HG02588 (cell line): ENCODE results near the gene PROB1.
A peak's percentile ranks its signal among the peaks of the same experiment; 100 is the strongest.
"Not testable (repeated sequence)": the region's sequence is repeated elsewhere in the genome, so short reads cannot be mapped to it uniquely, and the experiment has no call there.

Experiments
- ATAC-seq: cut with Tn5 transposase; IDR thresholded peaks from one replicate; pipeline ENCODE4 v1.9.1; 2021; ENCODE audit warnings: mild to moderate bottlenecking, moderate library complexity; ENCODE audit not compliant: unreplicated experiment

PROB1 gene

DNA sequence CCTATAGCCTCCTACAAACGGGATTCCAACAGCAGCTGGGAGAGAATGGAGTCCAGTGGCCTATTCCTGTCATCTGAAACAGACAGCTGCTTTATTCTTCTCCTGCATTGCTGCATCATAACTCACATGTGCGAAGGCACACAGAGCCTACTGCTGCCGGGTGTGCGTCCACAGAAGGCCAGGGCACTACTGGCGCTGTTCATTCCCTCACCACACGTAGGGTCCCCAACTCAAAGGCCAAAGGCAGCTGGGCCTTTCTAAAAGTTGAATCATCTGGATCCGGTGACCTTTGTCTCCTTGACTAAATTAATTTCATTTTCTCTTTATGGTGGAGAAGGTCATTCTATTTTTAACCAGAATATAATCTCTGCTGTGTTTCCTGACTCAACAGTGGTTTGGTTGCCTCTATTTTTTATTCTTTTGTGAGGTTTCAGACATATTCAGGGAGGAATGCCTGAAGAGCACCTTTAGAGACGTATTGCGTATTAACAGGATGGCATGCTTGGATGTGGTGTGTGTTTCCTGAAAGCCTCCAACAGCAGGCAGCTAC, 19.8 kb upstream of the PROB1 start:
- ATAC-seq, result no peak

DNA sequence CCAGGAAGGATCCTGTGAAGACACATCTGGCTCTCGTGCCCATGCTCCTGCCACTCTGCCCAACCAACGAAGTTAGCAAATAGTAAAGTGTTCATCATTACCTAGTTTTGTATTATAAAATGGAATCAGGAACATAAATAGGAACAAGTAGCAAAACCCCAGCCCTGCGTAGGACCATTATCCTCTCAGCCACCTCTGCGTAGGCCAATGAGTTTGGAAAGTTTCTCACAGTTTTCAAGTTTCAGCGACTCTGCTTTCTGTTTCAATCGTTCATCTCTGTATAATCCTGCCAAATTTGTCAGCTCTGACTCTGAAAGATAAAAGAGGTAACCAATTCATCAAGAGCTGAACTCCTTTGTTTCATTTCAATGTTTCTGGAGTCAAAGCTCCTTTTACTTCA, 19.1 kb upstream of the PROB1 start:
- no peak for ATAC-seq

DNA sequence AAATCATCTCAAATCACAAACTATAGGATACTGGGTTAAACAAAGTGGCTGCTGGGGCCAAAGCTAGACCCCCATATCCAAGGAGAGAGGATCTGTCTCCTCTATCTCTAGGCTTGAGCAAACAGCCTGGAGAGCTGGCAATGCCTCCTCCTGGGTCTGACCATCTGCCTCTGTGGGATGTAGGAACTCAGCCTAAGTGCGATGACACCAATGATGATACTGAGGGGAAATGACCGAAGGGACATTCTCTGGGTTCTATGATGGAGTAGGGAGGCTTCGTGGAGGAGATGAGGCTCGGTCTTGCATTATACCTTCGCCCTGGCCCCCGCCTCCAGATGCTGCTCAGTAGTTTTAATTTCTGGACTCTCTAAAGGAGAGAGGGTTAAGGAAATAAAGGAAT, 18.2 kb upstream of the PROB1 start:
- ATAC-seq, result no peak

DNA sequence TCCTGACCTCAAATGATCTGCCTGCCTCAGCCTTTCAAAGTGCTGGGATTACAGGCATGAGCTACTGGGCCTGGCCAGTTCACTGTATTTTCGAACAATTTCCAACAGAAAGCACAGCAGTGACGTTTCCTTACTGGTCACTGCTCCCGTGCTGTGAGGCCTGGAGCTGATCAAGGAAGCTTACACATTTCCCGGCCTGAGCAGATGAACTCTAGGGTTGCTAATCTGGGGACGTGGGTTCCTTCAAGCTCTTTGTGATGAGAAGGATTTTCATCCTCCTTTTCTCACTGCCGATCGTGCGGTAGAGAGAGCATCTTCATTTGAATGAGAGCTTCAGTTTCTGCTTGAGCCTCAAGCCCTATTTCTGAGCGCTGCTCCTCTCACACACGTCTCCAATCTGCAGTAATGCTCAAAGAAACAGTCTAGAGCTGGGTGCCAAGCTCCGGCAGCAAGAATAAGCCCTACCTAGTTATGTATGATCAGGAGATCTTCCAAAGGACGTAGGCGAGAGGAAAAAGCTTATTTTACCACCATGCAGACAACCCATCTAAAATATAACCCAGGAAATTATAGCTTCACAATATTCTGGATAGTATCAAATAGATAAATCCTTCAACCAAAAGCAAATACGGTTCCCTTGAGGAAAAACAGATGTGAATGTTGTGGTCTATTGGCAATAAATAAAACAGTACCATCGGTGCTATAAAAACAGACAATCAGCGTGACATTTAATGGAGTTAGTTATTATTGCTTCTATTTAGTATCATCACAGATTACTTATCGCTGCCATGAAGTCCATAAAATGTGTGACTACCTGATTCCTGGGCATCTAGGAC, 16.3 kb upstream of the PROB1 start:
- no peak for ATAC-seq

DNA sequence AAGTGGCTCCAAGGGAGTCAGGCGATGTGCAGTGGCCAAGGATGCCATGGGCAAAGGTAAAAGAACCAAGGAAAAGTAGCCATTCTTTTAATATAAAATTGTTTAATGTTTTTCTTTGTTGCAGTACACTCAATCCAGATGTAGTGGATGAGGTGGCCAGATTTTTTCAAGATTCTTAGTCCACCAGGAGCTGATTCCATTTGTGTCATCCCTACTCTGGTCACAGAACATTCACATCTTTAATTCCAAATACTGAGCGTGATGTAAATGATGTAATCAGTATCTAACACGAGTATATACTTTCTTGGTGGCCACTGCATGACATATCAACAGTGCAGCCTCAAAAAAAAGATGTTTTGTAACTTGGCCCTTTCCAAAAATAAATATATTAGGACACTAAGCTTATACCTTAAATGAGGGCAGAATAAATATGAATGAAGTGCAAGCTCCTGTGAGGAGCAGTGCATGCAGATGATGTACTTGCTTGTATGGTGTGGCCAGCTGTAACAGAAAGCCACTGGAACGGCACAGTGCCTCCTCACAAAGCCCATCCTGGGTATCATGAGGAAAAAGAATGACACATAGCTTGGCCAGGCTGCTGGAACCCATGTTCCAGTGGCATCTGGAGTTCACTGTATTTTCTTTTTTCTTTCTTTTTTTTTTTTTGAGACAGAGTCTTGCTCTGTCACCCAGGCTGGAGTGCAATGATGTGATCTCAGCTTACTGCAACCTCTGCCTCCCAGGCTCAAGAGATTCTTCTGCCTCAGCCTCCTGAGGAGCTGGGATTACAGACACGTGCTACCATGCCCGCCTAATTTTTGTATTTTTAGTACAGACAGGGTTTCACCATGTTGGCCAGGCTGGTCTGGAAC, 15.5 kb upstream of the PROB1 start:
- no peak for ATAC-seq

DNA sequence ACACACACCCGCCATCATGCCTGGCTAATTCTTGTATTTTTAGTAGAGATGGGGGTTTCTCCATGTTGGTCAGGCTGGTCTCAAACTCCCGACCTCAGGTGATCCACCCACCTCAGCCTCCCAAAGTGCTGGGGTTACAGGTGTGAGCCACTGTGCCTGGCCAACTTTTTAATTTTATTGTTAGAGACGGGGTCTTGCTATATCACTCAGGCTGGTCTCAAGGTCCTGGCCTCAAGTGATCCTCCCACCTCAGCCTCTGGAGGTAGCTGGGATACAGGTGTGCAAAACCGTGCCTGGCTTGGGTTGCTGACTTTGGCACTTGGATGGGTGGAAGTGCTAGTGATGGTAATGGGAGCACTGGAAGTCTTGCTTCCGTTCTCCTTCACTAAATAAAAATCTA, 14.2 kb upstream of the PROB1 start:
- ATAC-seq, result not testable (repeated sequence)

DNA sequence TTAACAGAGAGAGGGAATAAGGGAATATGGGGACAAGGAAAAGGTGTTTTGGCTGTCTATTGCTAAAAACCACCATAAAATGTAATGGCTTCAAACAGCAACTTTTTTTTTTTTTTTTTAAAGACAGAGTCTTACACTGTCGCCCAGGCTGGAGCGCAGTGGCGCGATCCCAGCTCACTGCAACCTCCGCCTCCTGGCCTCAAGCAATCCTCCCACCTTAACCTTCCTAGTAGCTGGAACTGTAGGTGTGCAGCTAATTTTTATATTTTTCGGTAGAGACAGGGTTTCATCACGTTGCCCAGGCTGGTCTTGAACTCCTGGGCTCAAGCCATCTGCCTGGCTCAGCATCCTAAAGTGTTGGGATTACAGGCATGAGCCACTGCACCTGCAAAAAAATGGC, 13.3 kb upstream of the PROB1 start:
- ATAC-seq, result no peak

DNA sequence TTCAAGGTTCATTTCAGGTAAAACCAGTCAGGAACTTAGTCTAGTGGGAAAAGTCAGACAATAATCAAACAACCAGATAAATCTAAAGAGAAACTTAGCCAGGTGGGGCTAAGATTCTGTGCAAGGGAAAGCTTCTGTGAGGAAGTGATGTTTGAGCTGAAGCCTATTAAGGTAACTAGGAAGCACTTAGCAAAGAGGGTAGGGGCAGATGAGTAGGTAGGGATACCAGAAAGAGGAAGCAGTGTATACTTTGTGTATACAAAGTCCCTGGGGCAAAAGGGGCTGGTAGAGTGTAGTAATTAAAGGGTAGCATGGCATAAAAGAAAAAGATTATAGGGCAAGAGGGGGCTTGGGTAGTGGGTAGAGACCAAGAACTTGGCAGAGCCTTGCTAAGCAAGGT, 12.6 kb upstream of the PROB1 start:
- ATAC-seq, result no peak

DNA sequence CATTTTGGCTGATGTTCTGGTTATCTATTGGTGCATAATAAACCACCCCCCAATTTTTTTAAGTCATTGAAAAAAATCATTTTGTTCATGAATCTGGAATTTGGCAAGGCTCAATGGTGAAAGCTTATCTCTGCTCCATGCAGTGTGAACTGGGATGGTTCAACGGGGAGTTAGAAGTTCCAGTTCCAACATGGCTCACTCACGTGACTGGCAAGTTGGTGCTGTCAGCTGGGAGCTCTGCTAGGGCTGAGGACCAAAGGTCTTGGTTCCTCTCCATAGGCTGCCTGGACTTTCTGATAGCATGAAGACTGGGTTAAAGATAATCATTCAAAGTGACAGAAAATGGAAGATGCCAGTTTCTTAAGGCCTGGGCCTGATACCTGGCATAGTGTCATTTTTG, 12.1 kb upstream of the PROB1 start:
- ATAC-seq, result no peak

DNA sequence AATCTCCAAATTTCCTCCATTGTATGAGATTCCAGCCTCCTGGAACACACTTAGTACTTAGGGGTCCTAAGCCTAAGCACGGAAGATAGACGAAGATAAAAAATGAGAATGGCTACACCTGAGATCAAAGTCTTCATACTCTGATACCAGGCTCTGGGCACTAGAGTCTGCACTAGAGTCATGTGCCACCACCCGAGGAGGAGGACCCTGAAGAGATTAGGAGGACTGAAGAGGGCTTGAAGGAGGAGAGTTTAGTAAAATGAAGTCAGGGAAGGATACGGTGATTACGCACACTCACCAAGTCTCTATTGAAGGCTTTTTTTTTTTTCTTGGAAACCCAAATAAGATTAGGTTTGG, 9.6 kb upstream of the PROB1 start:
- no peak for ATAC-seq

DNA sequence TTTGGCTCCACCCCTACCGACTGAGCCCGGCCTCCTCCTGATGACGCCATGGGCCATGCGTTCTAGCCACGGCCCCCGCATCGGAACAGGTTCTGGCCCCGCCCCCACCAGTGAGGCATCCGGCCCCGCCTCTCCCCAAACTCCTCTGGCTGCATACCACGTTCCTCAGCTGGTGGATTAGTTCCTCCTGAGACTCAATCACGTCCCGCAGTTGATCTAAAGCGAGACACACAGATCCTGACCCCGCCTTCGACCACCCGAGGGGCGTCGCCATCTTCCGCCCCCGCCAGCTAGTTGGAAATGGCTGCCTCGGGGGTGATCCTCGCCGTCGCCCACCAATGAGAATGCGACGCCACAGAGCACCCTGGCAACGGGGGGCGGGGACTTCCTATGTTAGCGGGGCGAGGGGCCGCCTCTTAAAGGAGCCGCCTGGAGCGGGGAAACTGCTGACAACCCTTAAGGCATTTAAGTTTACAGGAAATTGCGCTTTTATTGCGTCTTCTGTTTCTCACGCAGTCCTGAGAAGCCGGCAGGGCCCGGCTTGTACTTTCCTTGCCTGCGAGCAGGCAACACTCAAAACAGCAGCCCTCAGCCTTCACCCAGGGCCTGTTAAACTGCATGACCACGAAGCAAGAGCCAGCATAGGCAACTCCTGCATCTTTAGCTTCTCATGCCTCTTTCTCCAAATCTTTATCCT, 9.0 kb upstream of the PROB1 start, which contains the start of gene SPATA24:
SPATA24 (minus strand) TSS at position 303 of the 697 bp plus-strand sequence; CDS start at position 274, 29 bp downstream.
- ATAC-seq, result peak; percentile 80

DNA sequence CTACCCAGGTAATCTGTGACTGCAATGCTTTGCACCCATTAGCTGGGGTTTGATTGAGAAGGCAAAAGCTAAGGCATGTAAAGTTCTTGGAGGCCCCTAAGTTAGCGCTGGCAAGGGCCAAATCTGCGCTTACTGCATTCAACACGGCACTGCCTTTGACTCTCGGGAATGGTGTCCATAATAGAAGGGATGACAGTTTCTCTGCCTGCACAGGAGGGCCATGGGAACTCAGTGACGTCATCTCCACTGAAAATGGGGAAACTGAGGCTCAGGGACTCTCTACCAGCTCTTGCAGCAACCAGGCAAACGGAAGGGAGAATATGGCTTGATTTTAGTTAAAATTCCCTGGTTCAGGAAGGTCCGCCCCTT, 8.5 kb upstream of the PROB1 start:
- ATAC-seq, result no peak

DNA sequence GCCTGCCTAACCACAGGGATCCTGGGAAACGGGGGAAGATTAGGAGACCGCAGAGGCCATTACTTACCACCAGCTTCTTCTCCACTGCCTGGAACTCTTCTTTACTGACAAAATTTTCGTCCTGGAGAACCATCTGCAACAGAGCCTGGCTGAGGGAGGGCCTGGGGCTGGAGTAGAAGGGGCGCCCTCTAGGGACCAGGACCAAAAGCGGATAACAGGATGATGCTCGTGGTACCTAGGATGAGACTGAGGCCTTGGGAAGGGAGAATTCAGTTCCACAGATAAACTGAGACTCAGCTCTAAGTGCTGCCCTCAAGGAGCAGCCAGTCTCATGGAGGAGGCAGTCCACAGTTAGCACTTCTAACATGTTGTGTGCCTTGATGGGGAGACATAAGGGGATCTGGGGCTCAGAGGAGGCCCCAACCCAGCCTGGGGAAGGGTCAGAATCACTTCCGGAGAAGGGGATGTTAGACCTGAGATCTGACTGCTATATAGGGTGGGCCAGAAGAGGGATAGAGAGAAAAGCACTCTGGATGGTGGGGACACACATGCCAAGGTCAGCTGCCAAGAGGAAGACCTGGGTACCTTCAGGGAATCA, 7.8 kb upstream of the PROB1 start:
- no peak for ATAC-seq

DNA sequence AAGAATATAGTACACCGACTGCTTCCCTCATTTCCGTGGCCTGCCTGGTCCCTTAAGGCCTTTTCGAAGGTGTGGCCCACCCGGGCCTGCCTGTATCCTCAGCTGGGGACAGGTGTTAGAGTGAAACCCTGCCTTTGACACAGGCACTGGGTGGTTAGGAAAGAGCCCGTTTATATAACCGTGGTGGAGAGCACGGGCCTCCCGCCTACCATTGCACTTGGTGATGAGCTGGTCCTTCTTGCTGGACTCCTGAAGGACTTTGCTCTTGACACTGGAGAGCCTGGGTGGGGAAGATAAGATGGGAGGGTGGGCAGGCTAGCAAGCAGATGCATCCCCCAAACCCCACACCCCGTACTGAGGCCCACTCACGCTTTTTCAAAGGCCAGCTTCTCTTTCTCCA, 6.6 kb upstream of the PROB1 start:
- no peak for ATAC-seq

DNA sequence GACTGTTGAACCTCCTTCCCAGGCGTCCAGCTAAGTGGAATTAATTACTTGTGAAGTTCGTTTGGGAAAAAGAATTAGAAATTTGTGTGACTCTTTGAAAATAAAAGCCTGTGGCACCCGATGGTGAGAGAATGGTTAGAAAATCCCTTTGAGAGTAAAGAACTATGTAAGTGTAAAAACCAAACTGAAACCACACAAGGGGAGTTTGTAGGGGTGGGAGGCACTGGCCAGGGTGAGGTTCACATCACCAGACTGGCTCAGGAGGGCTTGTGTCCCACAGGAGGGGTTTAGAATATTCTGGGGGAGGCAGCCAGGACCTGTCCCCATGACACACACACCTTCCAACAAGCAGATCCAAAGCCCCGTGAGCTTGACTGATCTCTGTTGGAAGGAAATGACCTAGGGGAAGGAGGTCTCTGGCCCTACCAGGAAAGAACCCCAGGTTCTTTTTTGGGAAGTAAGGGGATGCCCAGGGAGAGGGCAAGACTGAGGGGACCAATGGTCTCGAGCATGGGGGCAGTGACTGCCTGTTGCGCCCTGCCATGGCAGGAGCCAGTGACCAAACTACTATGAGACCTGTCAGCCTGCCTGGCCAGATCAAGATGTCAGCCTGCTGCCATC, 4.7 kb upstream of the PROB1 start:
- ATAC-seq, result peak; percentile 31

DNA sequence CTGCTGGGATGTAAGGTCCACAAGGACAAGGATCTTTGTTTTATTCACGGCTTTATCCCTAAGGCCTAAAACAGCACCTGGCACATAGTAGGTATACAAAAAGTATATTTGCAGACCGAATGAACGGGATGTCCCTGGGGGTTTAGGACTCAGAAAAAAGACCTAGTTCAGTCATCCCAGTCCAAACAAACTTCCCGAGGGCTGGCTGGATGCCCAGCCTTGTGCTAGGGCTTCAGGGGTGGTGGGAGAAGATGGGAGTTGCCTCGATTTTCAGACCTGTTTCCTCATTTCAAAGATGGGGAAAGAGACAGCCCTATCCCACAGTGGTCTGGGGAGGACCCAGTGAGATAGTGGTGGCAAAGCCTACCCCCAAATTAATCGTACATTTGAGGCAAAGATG, 3.0 kb upstream of the PROB1 start:
- no peak for ATAC-seq

DNA sequence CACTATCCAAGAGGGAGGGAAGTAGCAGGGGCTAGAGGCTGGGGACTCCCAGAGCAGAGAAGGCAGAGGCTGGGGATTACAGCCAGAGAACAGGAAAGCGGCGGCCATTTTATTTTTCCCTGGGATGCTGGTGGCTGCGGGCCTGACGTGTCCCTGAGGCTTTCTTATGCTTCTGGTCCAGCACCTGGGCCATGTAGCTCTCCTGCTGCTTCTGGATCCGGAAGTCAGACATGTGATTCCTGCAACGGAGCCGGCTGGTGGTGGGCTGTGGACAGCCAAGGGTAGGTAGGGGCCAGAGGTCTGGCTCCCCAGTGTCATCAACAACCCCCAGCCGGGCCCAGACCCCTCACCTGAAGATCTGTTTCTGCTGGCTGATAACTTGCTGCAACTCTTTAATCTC, 1.8 kb upstream of the PROB1 start:
- no peak for ATAC-seq

DNA sequence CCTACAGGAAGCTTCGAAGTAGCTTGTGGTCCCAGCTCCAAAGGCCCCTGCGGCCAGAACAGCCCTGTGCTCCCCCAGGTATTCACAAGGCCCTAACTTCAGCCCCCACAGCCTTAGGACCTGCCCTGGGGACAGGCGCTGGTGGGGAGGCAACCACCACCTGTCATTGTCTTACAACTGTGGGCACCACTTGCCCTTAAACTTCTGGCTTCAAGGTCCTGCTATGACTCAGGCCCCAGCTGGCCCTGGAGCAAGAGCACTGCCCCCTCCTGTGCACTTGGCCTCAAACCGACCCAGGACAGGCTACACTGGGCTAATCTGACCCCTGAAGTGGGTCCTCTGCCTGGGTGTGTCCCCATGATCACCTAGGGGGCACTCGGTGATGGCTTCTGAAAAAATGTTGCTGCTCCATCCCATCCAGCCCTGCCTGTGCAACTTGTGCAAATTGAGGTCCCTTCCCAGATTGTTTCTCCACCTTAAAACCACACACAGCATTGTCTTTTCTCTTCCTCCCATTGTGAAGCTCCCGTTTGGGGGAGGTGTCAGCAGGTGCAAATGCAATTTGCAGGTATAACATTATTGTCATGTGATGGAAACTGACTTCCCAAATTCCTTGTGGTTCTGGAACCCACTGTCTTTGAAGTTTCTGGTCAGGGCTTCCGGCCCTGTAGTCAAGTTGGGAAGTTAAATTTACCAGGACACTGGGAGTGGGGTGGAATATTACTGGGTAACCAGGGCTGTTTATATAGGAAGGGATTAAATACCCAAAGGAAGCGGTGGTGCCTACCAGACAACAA, 1.1 kb upstream of the PROB1 start:
- no peak for ATAC-seq

DNA sequence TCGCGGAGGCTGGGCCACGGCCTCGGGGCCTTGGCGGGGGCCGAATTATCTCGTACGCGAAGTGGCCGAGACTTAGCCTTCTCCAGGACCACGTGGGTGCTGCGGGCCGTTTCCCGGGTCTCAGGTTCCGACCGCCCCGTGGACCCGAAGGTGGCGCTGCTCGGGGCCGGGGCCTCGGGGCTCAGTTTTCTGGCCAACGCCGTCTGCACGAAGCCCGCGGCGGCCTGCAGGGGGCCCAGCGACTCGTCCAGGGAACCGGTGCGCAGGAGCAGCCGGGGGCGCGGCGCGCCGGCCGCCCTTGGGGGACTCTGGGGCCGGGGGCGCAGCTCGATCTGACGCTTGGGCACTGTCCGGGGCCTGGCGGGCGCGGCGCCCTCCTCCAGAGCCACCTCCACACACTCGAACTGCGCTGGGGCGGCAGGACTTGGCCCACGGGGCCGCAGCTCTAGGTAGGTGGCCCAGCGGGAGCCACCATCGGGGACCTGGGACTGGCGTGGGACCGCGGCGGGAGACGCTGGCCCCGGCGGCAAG, 716 bp downstream of the PROB1 start:
- ATAC-seq, result no peak
